Sigmoid colon (tissue), 4 donors: ENCODE results near the gene EPHA7.

Experiments used
- EP300 ChIP-seq, 4 donors: sonication (generic); formaldehyde crosslinking; IDR thresholded peaks; one replicate each; pipeline ENCODE4 v1.6.1; 2017; ENCODE audit warnings: antibody characterized with exemption in 4 of 4
- POLR2A ChIP-seq, 2 donors: fragments of 450-650 bp; IDR thresholded peaks; one replicate each; pipeline ENCODE4 v1.6.1; 2016; ENCODE audit warnings: antibody characterized with exemption in 2 of 2, mild to moderate bottlenecking in 2 of 2, moderate library complexity in 2 of 2
- TF ChIP-seq, protein P1 (sequence below), 4 experiments: fragments of 450-650 bp in 3 of 4; fragments of 200-600 bp in 1 of 4; IDR thresholded peaks; one replicate each; pipeline ENCODE4 v1.5.1; 2016 to 2019; ENCODE audit warnings: antibody characterized with exemption in 4 of 4, mild to moderate bottlenecking in 3 of 4, moderate library complexity in 2 of 4

DNA sequence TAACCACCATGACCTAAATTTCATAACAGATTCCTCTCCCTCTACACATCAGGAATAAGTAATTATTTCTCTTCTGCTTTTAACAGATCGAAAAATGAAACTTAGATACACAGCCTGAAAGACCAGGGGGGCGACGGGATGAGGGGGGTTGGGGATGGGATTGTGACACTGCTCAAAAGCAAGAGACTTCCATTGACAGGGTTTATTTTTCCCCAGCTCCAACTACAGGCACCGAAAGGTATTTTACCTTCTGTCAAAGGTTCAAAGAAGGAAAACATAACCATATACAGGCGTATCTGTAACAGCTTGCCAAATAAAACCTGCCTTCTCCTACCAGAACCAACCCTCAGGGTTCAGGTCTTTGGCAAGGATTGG is 1.3 kb downstream of the EPHA7 start:
- TF ChIP-seq, protein P1, sequence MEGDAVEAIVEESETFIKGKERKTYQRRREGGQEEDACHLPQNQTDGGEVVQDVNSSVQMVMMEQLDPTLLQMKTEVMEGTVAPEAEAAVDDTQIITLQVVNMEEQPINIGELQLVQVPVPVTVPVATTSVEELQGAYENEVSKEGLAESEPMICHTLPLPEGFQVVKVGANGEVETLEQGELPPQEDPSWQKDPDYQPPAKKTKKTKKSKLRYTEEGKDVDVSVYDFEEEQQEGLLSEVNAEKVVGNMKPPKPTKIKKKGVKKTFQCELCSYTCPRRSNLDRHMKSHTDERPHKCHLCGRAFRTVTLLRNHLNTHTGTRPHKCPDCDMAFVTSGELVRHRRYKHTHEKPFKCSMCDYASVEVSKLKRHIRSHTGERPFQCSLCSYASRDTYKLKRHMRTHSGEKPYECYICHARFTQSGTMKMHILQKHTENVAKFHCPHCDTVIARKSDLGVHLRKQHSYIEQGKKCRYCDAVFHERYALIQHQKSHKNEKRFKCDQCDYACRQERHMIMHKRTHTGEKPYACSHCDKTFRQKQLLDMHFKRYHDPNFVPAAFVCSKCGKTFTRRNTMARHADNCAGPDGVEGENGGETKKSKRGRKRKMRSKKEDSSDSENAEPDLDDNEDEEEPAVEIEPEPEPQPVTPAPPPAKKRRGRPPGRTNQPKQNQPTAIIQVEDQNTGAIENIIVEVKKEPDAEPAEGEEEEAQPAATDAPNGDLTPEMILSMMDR (IDR thresholded peaks at IDR 0.05), result peak in 1 of 4 experiments; percentile 15
- TF ChIP-seq POLR2A (IDR thresholded peaks at IDR 0.05), result no peak
- TF ChIP-seq EP300 (IDR thresholded peaks at IDR 0.05), result no peak
